HG03432 (cell line): ENCODE measurements around the gene SFMBT2.

ENCODE experiments used
- ATAC-seq: cut with Tn5 transposase; IDR thresholded peaks from one replicate; pipeline ENCODE4 v1.9.1; 2021; ENCODE audit warnings: mild to moderate bottlenecking, moderate library complexity; ENCODE audit not compliant: unreplicated experiment

The SFMBT2 gene

DNA sequence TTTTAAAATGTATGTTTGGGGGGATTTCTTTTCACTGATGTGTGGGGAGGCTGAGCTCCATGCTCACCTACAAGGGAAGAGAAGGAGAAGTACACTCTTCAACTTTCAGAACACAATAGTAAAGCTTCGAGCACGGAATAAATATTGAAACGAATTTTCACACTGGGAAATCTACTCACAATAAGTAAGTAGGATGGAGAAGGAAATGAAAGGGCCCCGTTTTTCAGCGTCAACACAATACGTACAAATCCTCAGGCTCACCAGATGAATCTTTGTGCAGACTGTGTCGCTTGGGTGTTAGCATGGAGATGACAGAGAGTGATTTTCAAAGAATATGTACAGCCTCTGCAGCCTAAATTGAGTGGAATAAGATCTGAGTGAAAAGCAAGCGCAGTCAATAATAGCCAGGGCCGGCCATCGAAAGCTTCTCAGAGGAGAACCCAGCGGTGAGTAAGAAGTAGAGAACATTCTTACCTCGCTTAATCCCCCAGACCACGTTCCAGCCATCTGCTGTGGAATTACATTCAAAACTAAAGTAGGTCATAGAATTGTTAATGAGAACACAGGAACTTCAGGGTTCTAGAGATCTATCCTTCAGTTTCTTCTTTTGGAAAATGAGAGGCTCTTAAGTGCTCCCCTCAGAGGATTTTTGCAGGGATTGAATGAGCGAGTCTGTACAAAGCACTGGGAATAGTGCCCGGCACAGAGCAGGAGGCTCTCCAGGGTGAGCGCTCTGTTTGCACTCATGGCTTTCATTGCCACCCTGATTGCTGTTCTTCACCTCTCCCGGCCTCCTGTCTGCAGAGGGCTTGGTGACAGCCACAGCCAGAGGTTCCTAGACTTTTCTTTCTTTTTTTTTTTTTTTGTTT, 292.8 kb downstream of the SFMBT2 start:
- no peak for ATAC-seq

GRCh38 chr10:7117177-7117799, 293.5 kb downstream of the SFMBT2 start:
- ATAC-seq = no peak

DNA sequence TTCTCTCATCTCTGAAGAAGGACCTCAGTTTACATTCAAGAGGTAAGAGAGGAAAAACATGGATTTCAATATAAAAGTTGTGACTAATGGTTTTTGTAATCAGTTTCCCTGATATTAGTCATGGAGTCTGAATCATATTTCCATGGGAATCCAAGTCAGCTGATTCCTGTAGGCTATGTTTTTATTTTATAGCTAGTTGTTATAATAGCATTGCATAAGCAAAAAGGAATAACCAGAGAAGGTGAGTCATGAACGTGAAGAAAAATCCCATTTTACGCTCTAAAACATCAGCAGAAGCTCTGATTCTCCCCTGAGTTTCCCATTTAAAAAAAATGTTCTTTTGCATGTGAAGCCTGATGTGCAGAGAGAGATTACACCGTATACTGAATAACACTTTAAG, 299.3 kb downstream of the SFMBT2 start:
- no peak for ATAC-seq

- no peak for ATAC-seq
Observed at GRCh38 chr10:7111089-7111488, 299.7 kb downstream of the SFMBT2 start.
